ENCODE results near the gene TAF6.

TAF6 gene

DNA sequence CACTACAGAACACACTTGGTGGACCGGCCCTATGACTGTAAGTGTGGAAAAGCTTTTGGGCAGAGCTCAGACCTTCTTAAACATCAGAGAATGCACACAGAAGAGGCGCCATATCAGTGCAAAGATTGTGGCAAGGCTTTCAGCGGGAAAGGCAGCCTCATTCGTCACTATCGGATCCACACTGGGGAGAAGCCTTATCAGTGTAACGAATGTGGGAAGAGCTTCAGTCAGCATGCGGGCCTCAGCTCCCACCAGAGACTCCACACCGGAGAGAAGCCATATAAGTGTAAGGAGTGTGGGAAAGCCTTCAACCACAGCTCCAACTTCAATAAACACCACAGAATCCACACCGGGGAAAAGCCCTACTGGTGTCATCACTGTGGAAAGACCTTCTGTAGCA, 55.0 kb downstream of the TAF6 start:
- DNase-seq: no peak

DNA sequence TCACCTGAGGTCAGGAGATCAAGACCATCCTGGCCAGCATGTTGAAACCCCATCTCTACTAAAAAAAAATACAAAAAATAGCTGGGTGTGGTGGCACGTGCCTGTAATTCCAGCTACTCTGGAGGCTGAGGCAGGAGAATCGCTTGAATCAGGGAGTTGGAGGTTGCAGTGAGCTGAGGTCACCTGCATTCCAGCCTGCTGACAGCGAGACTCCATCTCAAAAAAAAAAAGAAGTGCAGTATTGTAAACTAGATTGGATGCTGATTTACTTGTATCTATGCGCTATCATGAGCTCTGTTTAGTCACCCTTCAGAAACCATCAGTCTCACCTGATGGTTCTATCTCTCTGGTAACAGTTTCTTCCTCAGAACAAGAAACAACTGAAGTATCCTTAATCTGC, 55.8 kb downstream of the TAF6 start:
- no peak for DNase-seq

GRCh38 chr7:100061518-100062193, 57.5 kb downstream of the TAF6 start:
- no peak for DNase-seq

GRCh38 chr7:100059251-100059739, 59.9 kb downstream of the TAF6 start:
- DNase-seq: no peak

All from retina (tissue), 1 donor.